Smooth muscle cell (in vitro differentiated cells): Measurements from ENCODE around the gene ARID3A. TPM values are rescaled to one million over a fixed set of nuclear protein-coding genes. Genes with fewer than 3 reads are reported as not detected.
A peak's percentile ranks its signal among the peaks of the same experiment; 100 is the strongest.

Experiments used
- DNase-seq: peaks from one replicate; lab custom pipeline; 2025; ENCODE audit not compliant: unreplicated experiment; lab: John Stamatoyannopoulos, UW
- H2AFZ ChIP-seq: fragments of 200-600 bp; sonication (generic); 2 replicates; pipeline ENCODE4 v1.6.0; 2016; ENCODE audit warnings: antibody characterized with exemption, low read depth, mild to moderate bottlenecking
- H3F3A ChIP-seq: fragments of 200-600 bp; sonication (generic); 2 replicates; pipeline ENCODE4 v1.6.0; 2017; ENCODE audit warnings: antibody characterized with exemption, low read depth
- H3K27ac ChIP-seq: fragments of 200-600 bp; sonication (generic); 2 replicates; pipeline ENCODE4 v1.5.1; 2016; ENCODE audit warnings: low read depth, mild to moderate bottlenecking
- H3K27me3 ChIP-seq: fragments of 200-600 bp; sonication (generic); 2 replicates; pipeline ENCODE4 v1.6.1; 2016; ENCODE audit warnings: low read depth, mild to moderate bottlenecking
- H3K36me3 ChIP-seq: fragments of 200-600 bp; sonication (generic); 2 replicates; pipeline ENCODE4 v1.5.1; 2016; ENCODE audit warnings: low read depth
- H3K4me1 ChIP-seq: fragments of 200-600 bp; sonication (generic); 2 replicates; pipeline ENCODE4 v1.5.1; 2016; ENCODE audit warnings: low read depth
- H3K4me2 ChIP-seq: fragments of 200-600 bp; sonication (generic); 2 replicates; pipeline ENCODE4 v1.6.0; 2016; ENCODE audit warnings: mild to moderate bottlenecking
- H3K4me3 ChIP-seq: fragments of 200-600 bp; sonication (generic); 2 replicates; pipeline ENCODE4 v1.5.1; 2016; ENCODE audit warnings: mild to moderate bottlenecking
- H3K79me2 ChIP-seq: fragments of 200-600 bp; sonication (generic); 2 replicates; pipeline ENCODE4 v1.6.0; 2016; ENCODE audit warnings: low read depth, mild to moderate bottlenecking
- H3K9ac ChIP-seq: fragments of 200-600 bp; sonication (generic); 2 replicates; pipeline ENCODE4 v1.6.0; 2016; ENCODE audit warnings: low read depth
- H3K9me3 ChIP-seq: fragments of 200-600 bp; sonication (generic); replicated peaks from 2 replicates; pipeline ENCODE4 v1.5.1; 2016; ENCODE audit warnings: low read depth
- H4K20me1 ChIP-seq: fragments of 200-600 bp; sonication (generic); 2 replicates; pipeline ENCODE4 v1.6.0; 2016; ENCODE audit warnings: low read depth
- CTCF ChIP-seq: fragments of 200-600 bp; sonication (generic); IDR thresholded peaks from 2 replicates; pipeline ENCODE4 v1.5.1; 2017; ENCODE audit warnings: borderline replicate concordance, mild to moderate bottlenecking, antibody characterized with exemption; ENCODE audit not compliant: insufficient read depth, poor library complexity, severe bottlenecking
- WGBS: methylation state at CpG from one replicate; pipeline ENCODE4 v1.1.7; 2016; ENCODE audit warnings: low lambda C conversion rate; 5-methylcytosine and 5-hydroxymethylcytosine counted together
- polyA plus RNA-seq: library from polyadenylated mRNA; unstranded; fragments of >200 nt; fragmentation: Nextera tagmentation; extraction: Ambion mirVana; gene quantifications from 2 replicates; pipeline ENCODE4 v1.2.1, GENCODE V29; 2016
- total RNA-seq: library from RNA; depleted of rRNA; stranded (reverse); fragments of >200 nt; gene quantifications from 2 replicates; pipeline ENCODE4 v1.2.3, GENCODE V29; 2014

The ARID3A gene
- total and polyA plus RNA-seq, 2 experiments from 2014 or later, result 45.7 to 50.3 TPM

GRCh38 chr19:1015782-1016646 lies 90.2 kb downstream of the ARID3A start:
- H3K4me1 ChIP-seq, result peaks cover 27% of the 10 kb centered on the region
- no peak for TF ChIP-seq CTCF
- no peaks in the 10 kb centered on the region for H3K9me3 ChIP-seq
- WGBS, result 78% methylated on average over 30 of the region's 31 CpGs
- H2AFZ ChIP-seq, result no peak overlapping the region
- no peaks in the 10 kb centered on the region for H3F3A ChIP-seq
- H3K36me3 ChIP-seq, result no peaks in the 10 kb centered on the region
- H3K27ac ChIP-seq, result peak overlapping the region; percentile 80
- no peak overlapping the region for H3K4me3 ChIP-seq
- no peak for DNase-seq
- no peaks in the 10 kb centered on the region for H3K27me3 ChIP-seq
- H3K79me2 ChIP-seq, result peaks cover 77% of the 10 kb centered on the region
- H3K4me2 ChIP-seq, result peak overlapping the region; percentile 62
- peaks cover 83% of the 10 kb centered on the region for H4K20me1 ChIP-seq
- no peak overlapping the region for H3K9ac ChIP-seq

GRCh38 chr19:1016647-1017114 lies 90.8 kb downstream of the ARID3A start:
- H3K9ac ChIP-seq, result peak overlapping the region; percentile 24
- H3K36me3 ChIP-seq, result no peaks in the 10 kb centered on the region
- H2AFZ ChIP-seq, result no peak overlapping the region
- no peaks in the 10 kb centered on the region for H3F3A ChIP-seq
- no peaks in the 10 kb centered on the region for H3K27me3 ChIP-seq
- H3K4me1 ChIP-seq, result peaks cover 27% of the 10 kb centered on the region
- peaks cover 83% of the 10 kb centered on the region for H4K20me1 ChIP-seq
- H3K4me2 ChIP-seq, result peak overlapping the region; percentile 62
- H3K4me3 ChIP-seq, result no peak overlapping the region
- peaks cover 77% of the 10 kb centered on the region for H3K79me2 ChIP-seq
- no peaks in the 10 kb centered on the region for H3K9me3 ChIP-seq
- TF ChIP-seq CTCF, result no peak
- H3K27ac ChIP-seq, result peak overlapping the region; percentile 80
- no peak for DNase-seq
- 37% methylated on average over 12 of the region's 12 CpGs for WGBS

GRCh38 chr19:1017115-1017905 lies 91.5 kb downstream of the ARID3A start:
- Histone ChIP-seq H2AFZ (no peak overlapping the region), H3K4me2 (peak overlapping the region; percentile 62), H3F3A (peaks cover 6% of the 10 kb centered on the region), H3K27me3 (no peaks in the 10 kb centered on the region), H3K4me1 (peaks cover 27% of the 10 kb centered on the region), H3K79me2 (peaks cover 77% of the 10 kb centered on the region), H3K36me3 (no peaks in the 10 kb centered on the region), H3K9ac (peak overlapping the region; percentile 24), H4K20me1 (peaks cover 79% of the 10 kb centered on the region), H3K4me3 (no peak overlapping the region), H3K27ac (peak overlapping the region; percentile 80), H3K9me3 (no peaks in the 10 kb centered on the region)
- 73% methylated on average over 24 of the region's 24 CpGs for WGBS
- no peak for TF ChIP-seq CTCF
- no peak for DNase-seq
